ENCODE measurements around the gene KIAA1210.
A peak's percentile ranks its signal among the peaks of the same experiment; 100 is the strongest.

The KIAA1210 gene

DNA sequence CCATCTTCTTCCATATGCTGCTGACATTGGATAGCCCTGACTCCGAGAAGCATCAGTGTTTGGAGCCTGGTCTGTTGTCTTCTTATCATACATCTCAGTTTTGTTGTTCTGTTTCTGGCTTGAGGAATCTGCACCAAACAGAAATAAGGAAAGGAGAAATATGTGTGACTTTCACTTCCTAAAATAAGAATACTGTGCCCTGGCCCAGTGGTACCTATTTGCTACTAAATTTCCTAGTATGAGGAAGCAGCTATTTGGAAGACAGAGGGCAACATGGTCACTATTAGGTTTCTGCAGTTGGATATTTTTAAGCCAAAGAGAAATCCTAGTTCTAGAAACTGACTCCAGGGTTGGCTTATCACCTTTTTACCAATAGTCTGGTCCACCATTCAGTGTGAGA is 38.0 kb downstream of the KIAA1210 start:
- peak; percentile 51 for DNase-seq

DNA sequence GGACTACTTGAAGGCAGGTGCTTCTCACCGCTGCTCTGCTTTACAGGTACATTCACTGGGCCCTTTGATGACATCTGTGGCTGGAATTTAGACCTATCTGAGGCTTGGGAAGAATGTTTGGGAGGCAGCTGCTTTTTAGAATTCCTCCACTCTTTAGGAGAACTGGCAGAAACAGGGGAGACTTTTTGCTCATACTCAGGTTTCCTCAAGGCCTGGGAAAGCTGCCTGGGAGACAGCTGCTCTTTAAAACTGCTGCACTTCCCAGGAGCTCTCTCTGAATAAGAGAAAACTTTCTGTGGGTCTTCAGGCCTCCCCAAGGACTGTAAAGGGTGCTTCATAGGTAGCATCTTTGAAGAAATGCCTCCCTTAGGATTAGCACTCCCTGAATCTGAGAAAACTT is 40.5 kb downstream of the KIAA1210 start:
- no peak for DNase-seq

DNA sequence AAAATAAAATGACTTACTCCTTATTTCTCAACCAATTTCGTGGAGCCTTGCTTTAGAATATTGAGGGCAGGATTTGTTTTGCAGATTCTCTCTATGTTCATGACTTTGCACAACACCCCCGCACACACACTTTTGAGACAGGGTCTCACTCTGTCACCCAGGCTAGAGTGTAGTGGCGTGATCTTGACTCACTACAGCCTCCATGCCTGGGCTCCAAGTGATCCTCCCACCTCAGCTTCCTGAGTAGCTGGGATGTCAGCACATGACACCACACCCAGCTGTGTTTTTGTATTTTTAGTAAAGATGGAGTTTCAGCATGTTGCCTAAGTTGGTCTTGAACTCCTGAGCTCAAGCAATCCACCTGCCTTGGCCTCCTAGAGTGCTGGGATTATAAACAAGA is 42.8 kb downstream of the KIAA1210 start:
- DNase-seq: no peak

GRCh38 chrX:119082278-119082677 is 45.3 kb downstream of the KIAA1210 start:
- no peak for DNase-seq

- DNase-seq: no peak
Measured at GRCh38 chrX:119075270-119076025, 52.2 kb downstream of the KIAA1210 start.

DNA sequence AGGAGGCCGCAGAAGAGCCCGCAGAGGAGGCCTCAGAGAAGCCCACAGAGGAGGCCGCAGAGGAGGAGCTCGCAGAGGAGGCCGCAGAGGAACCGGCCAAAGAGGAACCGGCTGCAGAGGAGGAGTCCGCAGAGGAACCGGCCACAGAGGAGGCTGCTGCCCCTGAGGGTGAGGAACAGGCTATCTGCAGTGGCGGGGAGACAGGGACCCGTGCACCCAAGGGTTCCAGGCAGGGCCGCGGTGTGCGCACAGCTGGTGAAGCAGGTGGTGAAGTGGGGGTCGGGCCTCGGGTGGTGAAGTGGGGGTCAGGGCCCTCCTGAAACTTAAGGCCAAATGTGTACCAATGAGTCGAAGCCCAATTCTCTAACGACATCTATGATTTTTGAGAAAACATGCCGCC is 53.7 kb downstream of the KIAA1210 start:
- DNase-seq: no peak

- DNase-seq: no peak
Measured at GRCh38 chrX:119073200-119073905, 54.3 kb downstream of the KIAA1210 start.

- no peak for DNase-seq
Measured at GRCh38 chrX:119072744-119073143, 54.9 kb downstream of the KIAA1210 start, which contains the start of gene CT47C1. TSS of gene CT47C1 (plus strand) at chrX:119072993. CDS start at chrX:119073226, 233 bp downstream.

- DNase-seq: peak; percentile 42
Measured at GRCh38 chrX:119071381-119071780, 56.2 kb downstream of the KIAA1210 start.

DNA sequence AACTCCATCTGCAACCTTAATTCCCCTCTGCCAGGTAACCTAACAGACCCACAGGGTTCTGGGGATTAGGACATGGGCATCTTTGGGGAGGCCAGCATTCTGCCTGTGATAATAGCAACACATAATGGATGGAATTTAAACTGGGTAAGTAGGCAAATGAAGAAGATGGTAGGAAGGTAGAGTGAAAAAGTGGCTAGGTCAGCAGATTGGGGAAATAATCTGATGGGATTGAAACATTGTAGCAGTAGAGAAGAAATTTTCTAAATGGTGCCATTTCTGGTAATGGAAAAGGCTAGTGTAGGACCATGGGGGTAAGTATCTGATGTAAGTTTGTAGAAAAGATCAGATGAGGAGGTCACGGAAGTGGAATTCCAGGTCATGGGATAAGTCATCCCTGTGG is 57.9 kb downstream of the KIAA1210 start:
- DNase-seq: no peak

GRCh38 chrX:119069128-119069527 is 58.5 kb downstream of the KIAA1210 start:
- DNase-seq: no peak

DNA sequence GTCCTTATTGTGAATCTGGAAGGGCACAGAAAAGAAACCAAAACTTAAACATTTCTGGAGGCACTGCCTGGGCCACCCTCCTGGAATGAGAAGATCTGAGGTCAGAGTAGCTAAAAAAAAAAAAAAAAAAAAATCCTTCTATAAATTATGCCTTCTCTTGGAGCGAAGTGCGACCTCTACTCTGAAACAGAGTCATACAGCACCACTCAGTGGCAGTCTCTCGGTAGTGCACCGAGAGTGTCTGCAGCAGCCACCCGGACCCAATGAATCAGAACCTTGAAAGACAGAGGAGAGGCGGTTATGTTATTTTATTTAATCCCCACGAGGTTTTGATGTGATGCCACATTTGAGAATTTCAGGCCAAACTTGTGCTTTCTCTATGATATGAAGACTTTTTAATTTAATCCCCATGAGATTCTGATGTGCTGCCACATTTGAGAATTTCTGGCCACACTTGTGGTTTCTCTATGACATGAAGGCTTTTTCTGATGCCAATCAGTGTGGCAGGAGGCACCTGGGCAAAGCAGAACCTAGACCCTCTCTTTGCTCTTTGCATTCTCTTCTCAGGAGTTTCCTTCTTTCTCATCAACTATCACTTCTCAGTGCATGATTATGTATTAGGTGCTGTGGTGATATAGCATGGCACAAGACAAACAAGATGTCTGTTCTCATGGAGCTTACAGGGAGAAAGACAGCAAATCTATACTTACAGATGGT is 60.4 kb downstream of the KIAA1210 start:
- peak; percentile 27 for DNase-seq

GRCh38 chrX:119063428-119063827 is 64.2 kb downstream of the KIAA1210 start:
- no peak for DNase-seq

DNA sequence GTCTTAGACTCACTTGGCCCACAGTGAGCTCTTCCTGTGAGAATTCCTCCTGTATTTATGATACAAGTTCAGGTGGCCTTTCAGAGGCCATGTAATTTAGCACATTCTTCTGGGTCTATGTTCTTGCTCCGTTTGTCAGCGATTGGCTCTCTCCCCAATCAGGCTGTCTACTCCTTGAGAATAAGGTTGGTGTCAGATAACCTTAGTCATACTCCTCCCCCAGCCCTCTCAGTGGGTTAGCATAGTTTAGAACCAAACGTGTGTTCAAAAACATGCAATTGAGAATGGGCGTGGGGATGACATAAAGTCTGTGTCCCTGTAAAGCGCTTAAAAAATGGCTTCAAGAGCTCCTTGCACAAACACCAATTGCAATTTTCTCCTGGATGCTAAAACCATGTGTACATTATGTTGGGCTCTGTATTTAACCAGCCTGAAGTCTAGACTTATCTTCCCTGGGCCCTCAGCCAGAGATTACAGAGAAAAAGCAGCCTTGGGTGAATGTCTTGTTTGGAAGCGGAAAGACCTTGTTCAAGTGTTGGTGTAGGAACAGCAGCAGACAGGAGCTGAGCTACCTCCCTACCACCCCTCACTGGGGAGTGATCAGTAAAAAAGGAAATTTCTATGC is 64.8 kb downstream of the KIAA1210 start:
- DNase-seq: no peak

- DNase-seq: no peak
Measured at GRCh38 chrX:119055687-119056086, 71.9 kb downstream of the KIAA1210 start.

DNA sequence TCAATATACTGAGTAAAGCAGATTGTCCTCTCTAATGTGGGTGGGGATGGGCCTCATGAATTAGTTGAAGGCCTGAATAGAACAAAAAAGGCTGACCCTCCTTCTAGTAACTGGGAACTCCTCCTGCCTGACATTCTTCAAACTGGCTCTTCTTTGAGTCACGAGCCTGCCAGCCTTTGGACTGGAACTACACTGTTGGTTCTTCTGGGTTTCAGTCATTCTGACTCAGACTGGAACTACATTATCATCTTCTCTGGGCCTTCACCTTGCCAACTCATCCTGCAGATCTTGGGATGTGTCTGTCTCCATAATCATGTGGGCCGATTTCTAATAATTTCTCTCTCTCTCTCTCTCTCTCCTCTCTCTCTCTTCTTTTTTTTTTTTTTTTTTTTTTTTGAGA is 81.7 kb downstream of the KIAA1210 start:
- no peak for DNase-seq

GRCh38 chrX:119042996-119043395 is 84.6 kb downstream of the KIAA1210 start:
- DNase-seq: no peak

GRCh38 chrX:119042040-119042439 is 85.6 kb downstream of the KIAA1210 start:
- DNase-seq: no peak

DNA sequence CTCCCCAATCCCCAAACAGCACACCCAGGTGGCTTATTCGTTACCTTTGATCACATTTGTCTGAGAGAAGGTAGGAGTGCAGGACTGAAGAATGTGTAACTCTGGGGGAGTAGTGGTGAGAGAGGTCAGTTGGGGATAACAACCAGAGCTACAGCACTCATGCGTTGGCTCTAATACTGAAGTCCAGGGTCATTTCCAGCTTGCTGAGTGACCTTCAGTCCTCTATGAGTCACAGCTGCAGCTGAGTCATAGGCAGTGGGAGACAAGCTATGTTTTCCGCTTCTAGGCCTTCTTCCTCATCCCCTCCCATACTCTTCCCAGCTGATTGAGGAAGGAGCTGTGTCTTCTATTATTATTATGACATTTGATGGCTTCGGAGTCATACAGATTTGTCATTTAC is 86.4 kb downstream of the KIAA1210 start:
- DNase-seq: peak; percentile 0

DNA sequence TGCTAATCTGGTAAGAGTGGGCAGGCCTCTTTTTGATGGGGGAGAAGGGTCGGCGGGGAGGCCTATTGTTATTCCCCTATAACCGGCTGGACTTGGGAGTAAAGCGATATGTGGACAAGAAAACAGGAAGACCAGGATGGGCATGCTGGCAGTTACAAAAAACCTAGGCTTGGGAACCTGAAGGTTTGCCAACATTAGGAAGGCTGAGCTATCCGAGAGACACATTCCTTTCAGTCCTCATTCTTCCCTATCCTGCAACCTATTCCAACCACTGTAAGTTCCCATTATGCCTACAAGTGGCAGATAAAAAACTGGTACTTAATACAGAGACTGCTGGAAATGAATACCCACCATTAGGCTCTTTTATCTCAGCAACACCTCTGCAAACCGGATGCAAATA is 87.2 kb downstream of the KIAA1210 start:
- DNase-seq: no peak

DNA sequence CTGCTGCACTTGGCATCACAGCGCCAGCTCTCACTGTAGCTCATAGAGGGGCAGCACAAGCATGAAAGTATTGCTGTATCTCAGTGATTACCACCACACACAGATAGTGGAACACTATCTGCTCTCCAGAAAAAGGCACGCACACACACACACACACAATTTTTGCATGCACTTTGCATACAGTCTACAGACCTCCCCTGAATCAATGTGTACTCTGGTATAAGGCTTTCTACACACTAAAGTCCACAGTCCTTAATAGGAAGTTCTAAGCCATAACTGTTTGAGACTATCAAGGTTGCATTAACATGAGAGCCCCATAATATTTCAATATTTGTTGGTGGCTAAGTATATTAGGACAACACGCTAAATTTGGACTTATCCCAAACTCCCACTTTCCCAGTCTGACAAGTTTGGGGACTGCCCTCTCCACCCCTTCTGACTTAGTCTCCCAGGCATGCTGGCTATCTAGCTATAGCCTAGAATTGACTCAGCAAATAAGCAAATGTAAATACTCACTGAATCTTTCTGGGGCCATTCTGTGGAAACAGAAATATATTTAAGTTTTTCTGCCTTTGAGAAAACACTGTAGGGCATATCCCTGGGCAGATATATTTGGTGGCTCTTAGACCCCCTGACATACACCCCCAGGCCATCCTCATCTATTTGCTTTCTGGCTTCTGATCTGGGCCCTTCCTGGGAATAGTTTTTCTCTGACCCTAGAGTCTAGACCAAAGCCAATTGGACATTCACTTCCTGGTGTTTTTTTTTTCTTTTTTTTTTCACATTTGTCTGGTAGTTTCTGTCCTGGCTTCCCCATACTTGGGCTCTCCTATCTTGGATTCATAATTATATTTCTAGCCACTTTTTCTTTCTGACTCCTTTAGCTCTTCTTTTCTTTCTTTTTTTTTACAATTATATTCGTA is 91.2 kb downstream of the KIAA1210 start:
- DNase-seq: no peak

- no peak for DNase-seq
Measured at GRCh38 chrX:119030990-119031389, 96.6 kb downstream of the KIAA1210 start.
